ENCODE data around the gene TLR6. TPM values are rescaled to one million over a fixed set of nuclear protein-coding genes. Genes with fewer than 3 reads are reported as not detected.
"Not testable (repeated sequence)": the region's sequence is repeated elsewhere in the genome, so short reads cannot be mapped to it uniquely, and the experiment has no call there.

TLR6 gene
- total and polyA plus RNA-seq, 5 donors from 2014 or later: 0.39 to 2.3 (median 0.85) TPM

DNA sequence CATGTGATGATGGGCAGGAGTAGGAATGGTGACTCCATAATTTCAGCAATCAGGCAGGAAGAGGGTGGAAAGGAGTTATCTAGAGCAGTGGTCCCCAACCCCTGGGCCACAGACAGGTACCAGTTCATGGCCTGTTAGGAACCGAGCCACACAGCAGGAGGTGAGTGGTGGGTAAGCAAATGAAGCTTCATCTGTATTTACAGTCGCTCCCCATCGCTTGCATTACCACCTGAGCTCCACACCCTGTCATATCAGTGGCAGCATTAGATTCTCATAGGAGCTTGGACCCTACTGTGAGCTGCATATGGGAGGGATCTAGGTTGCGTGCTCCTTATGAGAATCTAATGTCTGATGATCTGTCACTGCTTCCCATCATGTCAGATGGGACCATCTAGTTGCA, 72.5 kb downstream of the TLR6 start:
- Histone ChIP-seq H3K36me3 (ENCODE audit: control insufficient read depth, insufficient read depth, low read length) (no peaks in the 10 kb centered on the region), H3K9me3 (ENCODE audit: control insufficient read depth in 2 of 2, low read length in 2 of 2) (peaks cover 0 to 1% of the 10 kb centered on the region in 2 experiments), H3K27ac (ENCODE audit: insufficient read depth, low read length, poor library complexity, severe bottlenecking) (no peak overlapping the region), H3K4me3 (ENCODE audit: low read depth, low read length) (no peak overlapping the region), H3K27me3 (ENCODE audit: control insufficient read depth, insufficient read depth, low read length) (peaks cover 4% of the 10 kb centered on the region), H3K4me1 (ENCODE audit: control insufficient read depth, insufficient read depth, low read length, poor library complexity, severe bottlenecking) (no peaks in the 10 kb centered on the region)
- ATAC-seq (ENCODE audit: low read depth in 2 of 2) (no peak), DNase-seq (no peak)
- Mint-ChIP-seq H3K27ac (no peak overlapping the region), H3K4me3 (no peak overlapping the region), H3K27me3 (peaks cover 18% of the 10 kb centered on the region), H3K36me3 (no peaks in the 10 kb centered on the region), H3K9me3 (peaks cover 0 to 2% (median 0%) of the 10 kb centered on the region in 7 donors), H3K4me1 (peaks cover 2 to 7% (median 3%) of the 10 kb centered on the region in 4 donors)

DNA sequence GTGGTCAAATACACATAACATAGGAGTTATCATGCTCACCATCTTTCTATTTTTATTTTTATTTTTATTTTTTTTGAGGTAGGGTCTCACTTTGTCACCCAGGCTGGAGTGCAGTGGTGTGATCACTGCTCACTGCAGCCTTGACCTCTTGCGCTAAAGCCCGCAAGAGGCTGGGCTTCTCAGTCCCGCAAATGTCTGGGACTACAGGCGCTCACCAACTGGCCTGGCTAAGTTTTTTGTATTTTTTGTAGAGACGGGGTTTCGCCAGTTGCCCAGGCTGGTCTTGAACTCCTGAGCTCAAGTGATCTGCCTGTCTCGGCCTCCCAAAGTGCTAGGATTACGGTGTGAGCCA, 73.5 kb downstream of the TLR6 start:
- H3K27me3 Mint-ChIP-seq: peaks cover 18% of the 10 kb centered on the region
- H3K9me3 ChIP-seq (ENCODE audit: control insufficient read depth in 2 of 2, low read length in 2 of 2): no peaks in the 10 kb centered on the region
- H3K4me1 ChIP-seq (ENCODE audit: control insufficient read depth, insufficient read depth, low read length, poor library complexity, severe bottlenecking): no peaks in the 10 kb centered on the region
- no peak overlapping the region for H3K4me3 Mint-ChIP-seq
- ATAC-seq (ENCODE audit: low read depth in 2 of 2) (no peak), DNase-seq (no peak)
- H3K4me1 Mint-ChIP-seq: peaks cover 2 to 7% (median 3%) of the 10 kb centered on the region in 4 donors
- H3K36me3 ChIP-seq (ENCODE audit: control insufficient read depth, insufficient read depth, low read length): no peaks in the 10 kb centered on the region
- no peak overlapping the region for H3K27ac Mint-ChIP-seq
- H3K4me3 ChIP-seq (ENCODE audit: low read depth, low read length): no peak overlapping the region
- no peak overlapping the region for H3K27ac ChIP-seq (ENCODE audit: insufficient read depth, low read length, poor library complexity, severe bottlenecking)
- no peaks in the 10 kb centered on the region for H3K36me3 Mint-ChIP-seq
- peaks cover 4% of the 10 kb centered on the region for H3K27me3 ChIP-seq (ENCODE audit: control insufficient read depth, insufficient read depth, low read length)
- peaks cover 0 to 2% (median 0%) of the 10 kb centered on the region in 7 donors for H3K9me3 Mint-ChIP-seq

DNA sequence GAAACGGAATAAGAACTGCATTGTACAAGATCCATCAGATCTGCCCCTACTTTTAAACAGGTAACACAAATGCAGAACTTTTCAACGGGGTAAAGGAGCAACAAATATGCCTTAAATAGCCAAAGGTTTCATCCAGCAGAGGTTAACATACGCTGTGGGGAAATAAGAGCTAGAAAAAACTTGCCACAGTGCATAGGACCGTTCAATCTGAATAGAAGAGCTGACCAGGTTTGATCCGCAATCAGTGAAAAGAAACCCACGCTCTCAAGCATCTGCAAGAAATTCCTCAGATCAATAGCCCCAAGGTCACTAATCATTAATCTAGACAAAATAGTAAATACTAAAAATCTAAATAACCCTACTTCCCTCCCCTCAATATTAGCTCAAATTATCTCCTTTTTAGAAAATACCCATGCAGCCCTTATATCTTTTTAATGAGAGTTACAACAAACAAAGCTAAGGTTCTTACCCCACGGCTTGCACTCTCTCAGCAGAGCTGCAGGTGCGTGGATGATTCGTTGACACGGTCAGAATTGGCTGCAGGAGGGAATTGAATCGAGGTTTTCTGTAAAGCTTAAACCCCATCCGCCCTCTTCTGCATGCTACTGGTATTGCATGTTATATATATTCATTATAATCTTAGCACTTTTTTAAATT, 74.0 kb downstream of the TLR6 start, which contains the start of gene TLR10:
TSS of gene TLR10 (minus strand) at position 539 of the 657 bp plus-strand sequence. CDS start 7,400 bp downstream, outside the sequence.
- peaks cover 2 to 7% (median 3%) of the 10 kb centered on the region in 4 donors for H3K4me1 Mint-ChIP-seq
- ATAC-seq (ENCODE audit: low read depth in 2 of 2): peak; percentile 71 to 76
- no peaks in the 10 kb centered on the region for H3K9me3 ChIP-seq (ENCODE audit: control insufficient read depth in 2 of 2, low read length in 2 of 2)
- H3K9me3 Mint-ChIP-seq: peaks cover 0 to 2% (median 0%) of the 10 kb centered on the region in 7 donors
- no peaks in the 10 kb centered on the region for H3K4me1 ChIP-seq (ENCODE audit: control insufficient read depth, insufficient read depth, low read length, poor library complexity, severe bottlenecking)
- H3K27me3 Mint-ChIP-seq: peaks cover 18% of the 10 kb centered on the region
- peak; percentile 9 to 81 (median 46) for DNase-seq
- H3K4me3 Mint-ChIP-seq: peak within 1 kb of the TSS in 2 of 4 donors; percentile 42 to 73
- H3K27ac ChIP-seq (ENCODE audit: insufficient read depth, low read length, poor library complexity, severe bottlenecking): no peak within 1 kb of the TSS
- no peaks in the 10 kb centered on the region for H3K36me3 ChIP-seq (ENCODE audit: control insufficient read depth, insufficient read depth, low read length)
- peak within 1 kb of the TSS in 1 of 3 donors; percentile 32 for H3K27ac Mint-ChIP-seq
- no peaks in the 10 kb centered on the region for H3K36me3 Mint-ChIP-seq
- no peak within 1 kb of the TSS for H3K4me3 ChIP-seq (ENCODE audit: low read depth, low read length)
- peaks cover 4% of the 10 kb centered on the region for H3K27me3 ChIP-seq (ENCODE audit: control insufficient read depth, insufficient read depth, low read length)

DNA sequence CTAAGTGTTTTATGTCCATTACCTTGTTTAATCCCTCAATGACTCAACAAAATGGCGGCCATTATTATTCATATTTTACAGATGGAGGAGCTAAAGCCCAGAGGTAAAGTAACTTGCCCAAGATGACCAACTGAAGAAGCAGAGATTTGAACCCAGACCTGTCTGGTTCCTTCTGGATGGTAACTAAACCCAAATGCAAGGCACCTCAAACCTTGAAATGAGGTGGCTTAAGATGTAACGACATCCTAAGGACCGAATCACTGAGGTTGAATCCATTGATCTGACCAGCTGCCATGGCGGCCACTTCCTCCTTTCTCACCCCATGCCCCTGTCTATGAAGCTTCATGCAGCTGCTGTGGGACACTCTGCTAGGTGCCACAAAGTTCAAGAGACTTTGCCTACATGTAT, 74.8 kb downstream of the TLR6 start:
- no peaks in the 10 kb centered on the region for H3K4me1 ChIP-seq (ENCODE audit: control insufficient read depth, insufficient read depth, low read length, poor library complexity, severe bottlenecking)
- H3K9me3 ChIP-seq (ENCODE audit: control insufficient read depth in 2 of 2, low read length in 2 of 2): no peaks in the 10 kb centered on the region
- Mint-ChIP-seq H3K27ac (peak overlapping the region in 1 of 3 donors; percentile 15), H3K9me3 (peaks cover 0 to 2% (median 0%) of the 10 kb centered on the region in 7 donors), H3K27me3 (peaks cover 18% of the 10 kb centered on the region), H3K4me1 (peaks cover 2 to 7% (median 3%) of the 10 kb centered on the region in 4 donors), H3K36me3 (no peaks in the 10 kb centered on the region), H3K4me3 (no peak overlapping the region)
- no peaks in the 10 kb centered on the region for H3K36me3 ChIP-seq (ENCODE audit: control insufficient read depth, insufficient read depth, low read length)
- ATAC-seq (ENCODE audit: low read depth in 2 of 2): no peak
- H3K27me3 ChIP-seq (ENCODE audit: control insufficient read depth, insufficient read depth, low read length): peaks cover 6% of the 10 kb centered on the region
- H3K4me3 ChIP-seq (ENCODE audit: low read depth, low read length): no peak overlapping the region
- H3K27ac ChIP-seq (ENCODE audit: insufficient read depth, low read length, poor library complexity, severe bottlenecking): no peak overlapping the region
- no peak for DNase-seq

DNA sequence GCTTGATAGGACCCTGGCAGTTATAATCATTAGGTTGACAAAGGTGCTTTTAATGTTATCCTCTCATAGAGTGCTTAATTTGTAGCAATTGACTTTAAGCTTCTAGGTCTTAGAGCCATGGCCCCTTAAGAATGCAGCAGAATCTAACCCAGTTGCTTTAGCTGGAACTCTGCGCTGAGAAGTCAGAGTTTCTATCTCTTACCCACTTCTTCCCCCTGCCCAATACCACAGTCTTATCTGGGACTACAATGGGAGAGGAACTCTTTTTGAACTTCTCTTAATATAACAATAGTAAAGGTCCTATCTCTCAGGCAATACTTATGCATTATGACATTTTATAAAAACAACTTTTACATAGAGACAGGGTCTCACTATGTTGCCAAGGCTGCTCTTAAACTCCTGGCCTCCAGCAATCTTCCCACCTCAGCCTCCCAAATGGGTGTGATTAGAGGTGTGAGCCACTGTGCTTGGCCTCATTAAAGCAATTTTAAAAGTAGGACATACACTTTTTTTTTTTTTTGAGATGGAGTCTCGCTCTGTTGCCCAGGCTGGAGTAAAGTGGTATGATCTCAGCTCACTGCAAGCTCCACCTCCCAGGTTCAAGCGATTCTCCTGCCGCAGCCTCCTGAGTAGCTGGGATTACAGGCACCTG, 75.7 kb downstream of the TLR6 start:
- peaks cover 2 to 7% (median 3%) of the 10 kb centered on the region in 4 donors for H3K4me1 Mint-ChIP-seq
- Histone ChIP-seq H3K9me3 (ENCODE audit: control insufficient read depth in 2 of 2, low read length in 2 of 2) (no peaks in the 10 kb centered on the region), H3K4me1 (ENCODE audit: control insufficient read depth, insufficient read depth, low read length, poor library complexity, severe bottlenecking) (no peaks in the 10 kb centered on the region), H3K36me3 (ENCODE audit: control insufficient read depth, insufficient read depth, low read length) (no peaks in the 10 kb centered on the region), H3K4me3 (ENCODE audit: low read depth, low read length) (no peak overlapping the region), H3K27me3 (ENCODE audit: control insufficient read depth, insufficient read depth, low read length) (peaks cover 6% of the 10 kb centered on the region), H3K27ac (ENCODE audit: insufficient read depth, low read length, poor library complexity, severe bottlenecking) (no peak overlapping the region)
- peaks cover 13% of the 10 kb centered on the region for H3K27me3 Mint-ChIP-seq
- peaks cover 0 to 2% (median 0%) of the 10 kb centered on the region in 7 donors for H3K9me3 Mint-ChIP-seq
- no peak overlapping the region for H3K4me3 Mint-ChIP-seq
- no peaks in the 10 kb centered on the region for H3K36me3 Mint-ChIP-seq
- ATAC-seq (ENCODE audit: low read depth in 2 of 2): no peak
- no peak for DNase-seq
- H3K27ac Mint-ChIP-seq: peak overlapping the region in 1 of 3 donors; percentile 24

GRCh38 chr4:38779790-38780189, 76.8 kb downstream of the TLR6 start:
- Histone ChIP-seq H3K4me3 (ENCODE audit: low read depth, low read length) (no peak overlapping the region), H3K4me1 (ENCODE audit: control insufficient read depth, insufficient read depth, low read length, poor library complexity, severe bottlenecking) (no peaks in the 10 kb centered on the region), H3K9me3 (ENCODE audit: control insufficient read depth in 2 of 2, low read length in 2 of 2) (no peaks in the 10 kb centered on the region), H3K27ac (ENCODE audit: insufficient read depth, low read length, poor library complexity, severe bottlenecking) (no peak overlapping the region), H3K36me3 (ENCODE audit: control insufficient read depth, insufficient read depth, low read length) (no peaks in the 10 kb centered on the region), H3K27me3 (ENCODE audit: control insufficient read depth, insufficient read depth, low read length) (peaks cover 8% of the 10 kb centered on the region)
- Mint-ChIP-seq H3K27me3 (peaks cover 5% of the 10 kb centered on the region), H3K36me3 (no peaks in the 10 kb centered on the region), H3K4me1 (peaks cover 2 to 7% (median 3%) of the 10 kb centered on the region in 4 donors), H3K4me3 (no peak overlapping the region), H3K27ac (no peak overlapping the region), H3K9me3 (peaks cover 0 to 2% (median 0%) of the 10 kb centered on the region in 7 donors)
- DNase-seq: no peak
- ATAC-seq (ENCODE audit: low read depth in 2 of 2): no peak

DNA sequence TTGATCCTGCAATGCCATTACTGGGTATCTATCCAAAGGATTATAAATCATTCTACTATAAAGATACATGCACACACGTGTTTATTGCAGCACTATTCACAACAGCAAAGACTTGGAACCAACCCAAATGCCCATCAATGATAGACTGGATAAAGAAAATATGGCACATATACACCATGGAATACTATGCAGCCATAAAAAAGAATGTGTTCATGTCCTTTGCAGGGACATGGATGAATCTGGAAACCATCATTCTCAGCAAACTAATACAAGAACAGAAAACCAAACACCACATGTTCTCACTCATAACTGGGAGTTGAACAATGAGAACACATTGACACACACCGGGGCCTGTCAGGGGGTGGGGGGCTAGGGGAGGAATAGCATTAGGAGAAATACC, 78.7 kb downstream of the TLR6 start:
- H3K9me3 ChIP-seq (ENCODE audit: control insufficient read depth in 2 of 2, low read length in 2 of 2); H3K4me1 ChIP-seq (ENCODE audit: control insufficient read depth, insufficient read depth, low read length, poor library complexity, severe bottlenecking); ATAC-seq (ENCODE audit: low read depth in 2 of 2); H3K36me3 ChIP-seq (ENCODE audit: control insufficient read depth, insufficient read depth, low read length); DNase-seq; H3K4me3 ChIP-seq (ENCODE audit: low read depth, low read length); H3K9me3 Mint-ChIP-seq; H3K4me1 Mint-ChIP-seq; H3K27ac ChIP-seq (ENCODE audit: insufficient read depth, low read length, poor library complexity, severe bottlenecking); H3K4me3 Mint-ChIP-seq; H3K36me3 Mint-ChIP-seq: not testable (repeated sequence)
- Mint-ChIP-seq H3K27me3 (peaks cover 17% of the 10 kb centered on the region), H3K27ac (peak overlapping the region in 1 of 3 donors; percentile 27)
- H3K27me3 ChIP-seq (ENCODE audit: control insufficient read depth, insufficient read depth, low read length): peaks cover 20% of the 10 kb centered on the region

Measured in CD4-positive, CD25-positive, alpha-beta regulatory T cell (primary cell).